RPMI7951 (cell line): ENCODE data around the gene DISP3. TPM values are rescaled to one million over a fixed set of nuclear protein-coding genes. Genes with fewer than 3 reads are reported as not detected.

Experiments
- DNase-seq: peaks from one replicate; pipeline ENCODE4 v3.0.0-alpha.2; 2012; ENCODE audit warnings: low read depth
- total RNA-seq: library from RNA; depleted of rRNA; stranded (reverse); fragments of >200 nt; shearing (Covaris generic); gene quantifications from 2 replicates; pipeline ENCODE4 v1.2.3, GENCODE V29; 2014; rRNA removed

Gene DISP3
- not detected in 2 replicates for total RNA-seq

- DNase-seq = peak; percentile 27
Observed at GRCh38 chr1:11478571-11479374, at the start of gene DISP3. Gene DISP3 (plus strand): TSS chr1:11479155. CDS start chr1:11500993, 21,838 bp downstream.

GRCh38 chr1:11429226-11429625, 49.7 kb upstream of the DISP3 start:
- no peak for DNase-seq

GRCh38 chr1:11429935-11430334, 49.0 kb upstream of the DISP3 start:
- no peak for DNase-seq

- peak; percentile 8 for DNase-seq
Observed at GRCh38 chr1:11431941-11432507, 46.9 kb upstream of the DISP3 start.

- no peak for DNase-seq
Observed at GRCh38 chr1:11432526-11432925, 46.4 kb upstream of the DISP3 start.

- no peak for DNase-seq
Observed at GRCh38 chr1:11434501-11434900, 44.5 kb upstream of the DISP3 start.

GRCh38 chr1:11434926-11435325, 44.0 kb upstream of the DISP3 start:
- DNase-seq = no peak

- DNase-seq = no peak
Observed at GRCh38 chr1:11438996-11439395, 40.0 kb upstream of the DISP3 start.

- no peak for DNase-seq
Observed at GRCh38 chr1:11441211-11441952, 37.6 kb upstream of the DISP3 start.

- no peak for DNase-seq
Observed at GRCh38 chr1:11443043-11443442, 35.9 kb upstream of the DISP3 start.

GRCh38 chr1:11443961-11444658, 34.8 kb upstream of the DISP3 start:
- DNase-seq = no peak

GRCh38 chr1:11444907-11445306, 34.0 kb upstream of the DISP3 start:
- DNase-seq = no peak

- DNase-seq = no peak
Observed at GRCh38 chr1:11447903-11448302, 31.1 kb upstream of the DISP3 start.

- no peak for DNase-seq
Observed at GRCh38 chr1:11448373-11449099, 30.4 kb upstream of the DISP3 start.

GRCh38 chr1:11449100-11449403, 29.9 kb upstream of the DISP3 start:
- no peak for DNase-seq

- no peak for DNase-seq
Observed at GRCh38 chr1:11450310-11450709, 28.6 kb upstream of the DISP3 start.

- no peak for DNase-seq
Observed at GRCh38 chr1:11453742-11454491, 25.0 kb upstream of the DISP3 start.

GRCh38 chr1:11455967-11456570, 22.9 kb upstream of the DISP3 start:
- no peak for DNase-seq

- no peak for DNase-seq
Observed at GRCh38 chr1:11456965-11457364, 22.0 kb upstream of the DISP3 start.

GRCh38 chr1:11458811-11459275, 20.1 kb upstream of the DISP3 start:
- no peak for DNase-seq
